ENCODE data around the gene PPDPF. TPM values are rescaled to one million over a fixed set of nuclear protein-coding genes. Genes with fewer than 3 reads are reported as not detected.

PPDPF gene
- polyA plus RNA-seq, 1 donor from 2014 or later = 95.1 TPM

- Histone ChIP-seq H3K9me2 (ENCODE audit: insufficient read depth, low read length) (no peaks in the 10 kb centered on the region), H3K4me2 (ENCODE audit: low read length) (no peak overlapping the region), H3K27me3 (ENCODE audit: insufficient read depth, low read depth, low read length) (no peaks in the 10 kb centered on the region), H3K9ac (ENCODE audit: low read length) (no peak overlapping the region), H3K79me2 (replicated peaks; ENCODE audit: insufficient read depth, low read length) (no peaks in the 10 kb centered on the region), H2AFZ (ENCODE audit: low read depth, low read length) (no peak overlapping the region), H3K4me3 (ENCODE audit: low read length) (no peak overlapping the region), H3K36me3 (ENCODE audit: insufficient read depth, low read length) (no peaks in the 10 kb centered on the region), H3K27ac (ENCODE audit: low read length) (no peak overlapping the region), H3F3A (ENCODE audit: insufficient read depth, low read length, poor library complexity, severe bottlenecking) (no peaks in the 10 kb centered on the region), H4K20me1 (ENCODE audit: insufficient read depth) (no peaks in the 10 kb centered on the region), H3K9me3 (ENCODE audit: low read length) (peaks cover 9% of the 10 kb centered on the region)
- TF ChIP-seq REST (IDR thresholded peaks at IDR 0.05; ENCODE audit: borderline replicate concordance) = no peak
- no peak for TF ChIP-seq RAD21 (conservative IDR thresholded peaks at IDR 0.05)
- TF ChIP-seq CTCF (IDR thresholded peaks at IDR 0.05; ENCODE audit: poor library complexity, severe bottlenecking) = no peak
- TF ChIP-seq EP300 (conservative IDR thresholded peaks at IDR 0.05; ENCODE audit: poor library complexity, severe bottlenecking) = no peak
- TF ChIP-seq MXI1 (conservative IDR thresholded peaks at IDR 0.05; ENCODE audit: poor library complexity, severe bottlenecking) = no peak
- TF ChIP-seq SMC3 (conservative IDR thresholded peaks at IDR 0.05; ENCODE audit: poor library complexity) = no peak
- TF ChIP-seq TAF1 (IDR thresholded peaks at IDR 0.05; ENCODE audit: low read depth) = no peak
- no peak for TF ChIP-seq POLR2AphosphoS5 (IDR thresholded peaks at IDR 0.05)
- no peak for TF ChIP-seq EZH2 (IDR thresholded peaks at IDR 0.05; ENCODE audit: borderline replicate concordance, insufficient read depth, low read length, poor library complexity, severe bottlenecking)
These were observed 17.0 kb upstream of the PPDPF start for GRCh38 chr20:63503524-63503923.

GRCh38 chr20:63504642-63505041 is 15.9 kb upstream of the PPDPF start:
- H3K9ac ChIP-seq (ENCODE audit: low read length) = no peak overlapping the region
- H3K27me3 ChIP-seq (ENCODE audit: insufficient read depth, low read depth, low read length) = no peaks in the 10 kb centered on the region
- no peaks in the 10 kb centered on the region for H3K36me3 ChIP-seq (ENCODE audit: insufficient read depth, low read length)
- H3K4me2 ChIP-seq (ENCODE audit: low read length) = no peak overlapping the region
- no peaks in the 10 kb centered on the region for H3K79me2 ChIP-seq (replicated peaks; ENCODE audit: insufficient read depth, low read length)
- H3K27ac ChIP-seq (ENCODE audit: low read length) = no peak overlapping the region
- H3K9me3 ChIP-seq (ENCODE audit: low read length) = peaks cover 9% of the 10 kb centered on the region
- no peaks in the 10 kb centered on the region for H3F3A ChIP-seq (ENCODE audit: insufficient read depth, low read length, poor library complexity, severe bottlenecking)
- no peak overlapping the region for H2AFZ ChIP-seq (ENCODE audit: low read depth, low read length)
- H3K4me3 ChIP-seq (ENCODE audit: low read length) = no peak overlapping the region
- H3K9me2 ChIP-seq (ENCODE audit: insufficient read depth, low read length) = no peaks in the 10 kb centered on the region
- H4K20me1 ChIP-seq (ENCODE audit: insufficient read depth) = no peaks in the 10 kb centered on the region
- TF ChIP-seq POLR2AphosphoS5 (IDR thresholded peaks at IDR 0.05) = no peak
- no peak for TF ChIP-seq MXI1 (conservative IDR thresholded peaks at IDR 0.05; ENCODE audit: poor library complexity, severe bottlenecking)
- no peak for TF ChIP-seq RAD21 (conservative IDR thresholded peaks at IDR 0.05)
- no peak for TF ChIP-seq REST (IDR thresholded peaks at IDR 0.05; ENCODE audit: borderline replicate concordance)
- no peak for TF ChIP-seq SMC3 (conservative IDR thresholded peaks at IDR 0.05; ENCODE audit: poor library complexity)
- TF ChIP-seq EP300 (conservative IDR thresholded peaks at IDR 0.05; ENCODE audit: poor library complexity, severe bottlenecking) = no peak
- TF ChIP-seq EZH2 (IDR thresholded peaks at IDR 0.05; ENCODE audit: borderline replicate concordance, insufficient read depth, low read length, poor library complexity, severe bottlenecking) = no peak
- no peak for TF ChIP-seq CTCF (IDR thresholded peaks at IDR 0.05; ENCODE audit: poor library complexity, severe bottlenecking)
- no peak for TF ChIP-seq TAF1 (IDR thresholded peaks at IDR 0.05; ENCODE audit: low read depth)
